ENCODE measurements around the gene ARF4. TPM values are rescaled to one million over a fixed set of nuclear protein-coding genes. Genes with fewer than 3 reads are reported as not detected.

Gene ARF4
- total RNA-seq, 5 donors from 2014 or later (not counting 1 experiment from before 2014, with no cell fraction given): 44.7 to 71.5 (median 47.3) TPM

DNA sequence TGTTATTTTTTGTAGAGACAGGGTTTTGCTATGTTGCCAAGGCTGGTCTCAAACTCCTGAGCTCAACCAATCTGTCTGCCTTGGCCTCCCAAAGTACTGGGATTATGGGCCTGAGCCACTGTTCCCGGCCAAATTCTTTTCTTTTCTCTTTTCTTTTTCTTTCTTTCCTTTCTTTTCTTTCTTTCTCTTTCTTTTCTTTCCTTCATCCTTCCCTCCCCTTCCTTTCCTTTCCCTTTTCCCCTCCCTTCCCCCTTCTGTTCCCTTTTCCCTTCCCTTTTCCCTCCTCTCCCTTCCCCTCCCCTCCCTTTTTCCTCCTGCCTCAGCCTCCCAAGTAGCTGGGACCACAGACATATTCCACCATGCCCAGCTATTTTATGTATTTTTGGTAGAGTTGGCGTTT, 3.1 kb upstream of the ARF4 start:
- Histone ChIP-seq H3K36me3 (ENCODE audit: control insufficient read depth in 2 of 2, extremely low read depth in 1 of 2, insufficient read depth in 1 of 2, low read length in 1 of 2) (peaks cover 3% of the 10 kb centered on the region in 2 donors), H3K4me1 (ENCODE audit: control insufficient read depth in 1 of 2, extremely low read depth in 1 of 2, insufficient read depth in 2 of 2, low read length in 2 of 2) (peaks cover 5 to 28% of the 10 kb centered on the region in 2 experiments), H3K9me3 (no peaks in the 10 kb centered on the region), H3K27ac (ENCODE audit: low read length) (peak overlapping the region; percentile 99), H3K4me3 (ENCODE audit: control insufficient read depth in 1 of 2, extremely low read depth in 1 of 2, low read length in 1 of 2) (no peak overlapping the region), H3K27me3 (replicated peaks in 1 of 2; ENCODE audit: control insufficient read depth in 2 of 2, extremely low read depth in 1 of 2, insufficient read depth in 2 of 2, low read length in 1 of 2) (no peaks in the 10 kb centered on the region)
- POLR2A ChIA-PET: interaction anchor here (0.6 to 1.5 kb wide), 4 partner anchors 45 to 930 kb away, joined by 3 to 19 read pairs (median 6); no protein-coding TSS in a partner anchor
- 86% methylated on average over 1 of the region's 2 CpGs for WGBS (ENCODE audit: insufficient coverage)
- H3K4me1 Mint-ChIP-seq: peaks cover 28 to 46% (median 34%) of the 10 kb centered on the region in 3 donors
- DNase-seq: no peak
- CTCF ChIA-PET: interaction anchor here in 1 of 2 donors (0.6 kb wide), 1 partner anchor 45 kb away, joined by 3 read pairs; no protein-coding TSS in a partner anchor
- no peak for ATAC-seq (replicated peaks in 1 of 4)
- H3K27ac Mint-ChIP-seq: peak overlapping the region; percentile 28 to 46
- no peak overlapping the region for H3K4me3 Mint-ChIP-seq
- no peaks in the 10 kb centered on the region for H3K9me3 Mint-ChIP-seq
- H3K36me3 Mint-ChIP-seq: peaks cover 14% of the 10 kb centered on the region
- no peaks in the 10 kb centered on the region for H3K27me3 Mint-ChIP-seq

DNA sequence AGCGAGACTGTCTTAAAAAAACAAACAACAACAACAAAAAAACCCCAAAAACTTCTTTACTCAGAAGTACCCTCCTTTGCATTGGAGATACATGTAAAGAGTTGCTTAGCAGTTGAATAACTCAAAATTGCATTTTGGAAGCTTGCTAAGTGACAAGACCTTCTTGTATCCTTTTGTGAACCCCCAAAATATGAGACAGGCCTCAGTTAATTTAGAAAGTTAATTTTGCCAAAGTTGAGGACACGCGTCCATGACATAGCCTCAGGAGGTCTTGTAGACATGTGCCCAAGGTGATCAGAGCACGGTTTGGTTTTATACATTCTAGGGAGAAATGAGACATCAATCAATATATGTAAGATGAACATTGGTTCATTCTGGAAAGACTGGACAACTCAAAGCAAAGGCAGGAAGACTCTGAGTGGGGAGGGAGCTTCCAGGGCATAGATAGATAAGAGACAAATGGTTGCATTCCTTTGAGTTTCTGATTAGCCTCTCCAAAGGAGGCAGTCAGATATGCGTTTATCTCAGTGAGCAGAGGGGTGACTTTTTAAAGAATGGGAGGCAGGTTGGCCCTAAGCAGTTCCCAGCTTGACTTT, 1.7 kb upstream of the ARF4 start:
- DNase-seq (peak in 1 of 35 experiments; percentile 16), ATAC-seq (replicated peaks in 1 of 4) (no peak)
- peaks cover 14% of the 10 kb centered on the region for H3K36me3 Mint-ChIP-seq
- Histone ChIP-seq H3K27me3 (replicated peaks in 1 of 2; ENCODE audit: control insufficient read depth in 2 of 2, extremely low read depth in 1 of 2, insufficient read depth in 2 of 2, low read length in 1 of 2) (no peaks in the 10 kb centered on the region), H3K4me1 (ENCODE audit: control insufficient read depth in 1 of 2, extremely low read depth in 1 of 2, insufficient read depth in 2 of 2, low read length in 2 of 2) (peaks cover 13 to 31% of the 10 kb centered on the region in 2 experiments), H3K27ac (ENCODE audit: low read length) (peak overlapping the region; percentile 99), H3K9me3 (no peaks in the 10 kb centered on the region), H3K36me3 (ENCODE audit: control insufficient read depth in 2 of 2, extremely low read depth in 1 of 2, insufficient read depth in 1 of 2, low read length in 1 of 2) (peaks cover 0 to 3% of the 10 kb centered on the region in 2 donors), H3K4me3 (ENCODE audit: control insufficient read depth in 1 of 2, extremely low read depth in 1 of 2, low read length in 1 of 2) (peak overlapping the region; percentile 68 to 70)
- no peaks in the 10 kb centered on the region for H3K9me3 Mint-ChIP-seq
- H3K27ac Mint-ChIP-seq: peak overlapping the region; percentile 98 to 99
- POLR2A ChIA-PET: interaction anchor here in 1 of 2 donors (0.6 to 1.5 kb wide), 5 partner anchors 13 to 110 kb away, joined by 3 to 9 read pairs (median 4); partner anchors contain the start of gene PDE12
- peaks cover 39 to 57% (median 47%) of the 10 kb centered on the region in 3 donors for H3K4me1 Mint-ChIP-seq
- peak overlapping the region; percentile 88 to 97 (median 90) for H3K4me3 Mint-ChIP-seq
- CTCF ChIA-PET: interaction anchor here in 1 of 2 donors (0.6 kb wide), 1 partner anchor 80 kb away, joined by 3 read pairs; no protein-coding TSS in a partner anchor
- H3K27me3 Mint-ChIP-seq: no peaks in the 10 kb centered on the region
- 62% methylated on average over 4 of the region's 5 CpGs for WGBS (ENCODE audit: insufficient coverage)

DNA sequence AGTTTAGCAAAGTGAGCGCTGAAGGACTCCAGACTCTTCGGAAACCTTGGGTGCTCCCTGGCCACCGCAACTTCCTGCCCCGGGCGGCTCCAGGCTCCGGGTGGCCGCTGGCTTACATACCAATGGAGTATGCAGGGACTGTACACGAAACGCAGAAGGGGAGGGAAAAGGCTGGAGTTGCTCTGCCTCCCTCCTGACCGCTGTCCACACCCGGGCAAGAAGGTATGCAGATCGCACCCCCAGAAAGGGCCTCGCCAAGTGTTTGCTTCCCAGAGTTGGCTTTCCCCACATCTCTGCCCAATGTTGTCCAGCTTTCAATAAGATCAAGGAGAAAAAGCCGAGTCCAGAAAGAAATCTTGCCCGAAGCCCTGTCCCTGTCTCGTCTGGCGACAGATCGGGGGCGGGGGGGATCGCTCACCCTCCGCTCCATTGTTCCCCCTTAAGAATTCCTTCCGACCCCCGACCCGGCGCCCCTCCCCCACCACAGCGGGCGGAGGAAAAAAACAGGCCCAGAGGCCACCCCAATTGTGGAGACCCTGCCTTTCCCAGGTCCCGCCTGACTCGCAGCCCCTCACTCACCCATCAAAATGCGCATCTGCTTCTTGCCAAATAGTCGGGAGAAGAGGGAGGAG, 533 bp downstream of the ARF4 start:
- H3K27ac Mint-ChIP-seq: peak overlapping the region; percentile 98 to 99
- Histone ChIP-seq H3K27me3 (replicated peaks in 1 of 2; ENCODE audit: control insufficient read depth in 2 of 2, extremely low read depth in 1 of 2, insufficient read depth in 2 of 2, low read length in 1 of 2) (no peaks in the 10 kb centered on the region), H3K9me3 (no peaks in the 10 kb centered on the region), H3K36me3 (ENCODE audit: control insufficient read depth in 2 of 2, extremely low read depth in 1 of 2, insufficient read depth in 1 of 2, low read length in 1 of 2) (no peaks in the 10 kb centered on the region), H3K4me3 (ENCODE audit: control insufficient read depth in 1 of 2, extremely low read depth in 1 of 2, low read length in 1 of 2) (peak overlapping the region; percentile 89 to 99), H3K4me1 (ENCODE audit: control insufficient read depth in 1 of 2, extremely low read depth in 1 of 2, insufficient read depth in 2 of 2, low read length in 2 of 2) (peaks cover 15 to 33% of the 10 kb centered on the region in 2 experiments), H3K27ac (ENCODE audit: low read length) (peak overlapping the region; percentile 93)
- POLR2A ChIA-PET: interaction anchor here (0.5 to 4.5 kb wide), 16 partner anchors 10 to 710 kb away, joined by 3 to 47 read pairs (median 4); partner anchors contain the start of genes SLMAP (in 2 of the 2), HTD2 (in 1 of the 2), PDE12 (in 1 of the 2) and RPP14 (in 1 of the 2)
- no peaks in the 10 kb centered on the region for H3K27me3 Mint-ChIP-seq
- H3K9me3 Mint-ChIP-seq: no peaks in the 10 kb centered on the region
- H3K36me3 Mint-ChIP-seq: peaks cover 14% of the 10 kb centered on the region
- under 1% methylated on average over 21 of the region's 31 CpGs for WGBS (ENCODE audit: insufficient coverage)
- CTCF ChIA-PET: interaction anchor here (0.5 to 2.0 kb wide), 7 partner anchors 18 to 670 kb away, joined by 3 to 7 read pairs (median 4); partner anchors contain the start of gene PDE12 (in 1 of the 2)
- DNase-seq (peak; percentile 8 to 72 (median 37)), ATAC-seq (replicated peaks in 1 of 4) (no peak)
- peaks cover 53 to 68% (median 64%) of the 10 kb centered on the region in 3 donors for H3K4me1 Mint-ChIP-seq
- H3K4me3 Mint-ChIP-seq: peak overlapping the region; percentile 88 to 97 (median 90)

DNA sequence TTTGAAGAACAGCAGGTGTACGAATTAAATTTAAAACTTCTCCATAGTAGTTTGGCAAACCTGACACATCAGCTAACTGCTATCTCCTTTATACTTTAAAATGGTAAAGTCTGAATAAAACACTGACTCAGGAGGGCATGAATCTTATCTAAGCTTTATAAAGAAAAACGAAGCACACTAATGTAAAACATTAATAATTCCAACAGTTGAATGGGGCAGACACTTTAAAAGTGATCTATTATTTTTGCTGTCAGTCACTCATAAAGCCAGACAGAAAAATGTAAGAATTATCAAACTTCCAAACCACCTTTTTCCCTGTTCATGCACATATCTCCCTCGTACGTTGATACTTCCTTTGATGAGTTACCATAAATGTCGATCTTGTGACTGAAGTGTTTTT, 2.6 kb downstream of the ARF4 start:
- no peaks in the 10 kb centered on the region for H3K9me3 Mint-ChIP-seq
- WGBS (ENCODE audit: insufficient coverage): no CpG with 5 or more reads among the region's 5 CpGs
- peaks cover 11% of the 10 kb centered on the region for H3K36me3 Mint-ChIP-seq
- no peaks in the 10 kb centered on the region for H3K27me3 Mint-ChIP-seq
- no peak for ATAC-seq (replicated peaks in 1 of 4)
- H3K27me3 ChIP-seq (replicated peaks in 1 of 2; ENCODE audit: control insufficient read depth in 2 of 2, extremely low read depth in 1 of 2, insufficient read depth in 2 of 2, low read length in 1 of 2): no peaks in the 10 kb centered on the region
- no peak for DNase-seq
- peaks cover 60 to 69% (median 68%) of the 10 kb centered on the region in 3 donors for H3K4me1 Mint-ChIP-seq
- H3K36me3 ChIP-seq (ENCODE audit: control insufficient read depth in 2 of 2, extremely low read depth in 1 of 2, insufficient read depth in 1 of 2, low read length in 1 of 2): no peaks in the 10 kb centered on the region
- H3K27ac Mint-ChIP-seq: peak overlapping the region; percentile 2 to 33
- no peak overlapping the region for H3K27ac ChIP-seq (ENCODE audit: low read length)
- H3K4me3 ChIP-seq (ENCODE audit: control insufficient read depth in 1 of 2, extremely low read depth in 1 of 2, low read length in 1 of 2): no peak overlapping the region
- peaks cover 15 to 33% of the 10 kb centered on the region in 2 experiments for H3K4me1 ChIP-seq (ENCODE audit: control insufficient read depth in 1 of 2, extremely low read depth in 1 of 2, insufficient read depth in 2 of 2, low read length in 2 of 2)
- H3K4me3 Mint-ChIP-seq: peak overlapping the region; percentile 88 to 97 (median 90)
- H3K9me3 ChIP-seq: no peaks in the 10 kb centered on the region
- ChIA-PET CTCF (no interaction called here), POLR2A (interaction anchor here (0.5 to 4.5 kb wide), 6 partner anchors 18 to 865 kb away, joined by 3 to 47 read pairs (median 5); partner anchors contain the start of genes PDE12 (in 1 of the 2) and SLMAP (in 1 of the 2))

DNA sequence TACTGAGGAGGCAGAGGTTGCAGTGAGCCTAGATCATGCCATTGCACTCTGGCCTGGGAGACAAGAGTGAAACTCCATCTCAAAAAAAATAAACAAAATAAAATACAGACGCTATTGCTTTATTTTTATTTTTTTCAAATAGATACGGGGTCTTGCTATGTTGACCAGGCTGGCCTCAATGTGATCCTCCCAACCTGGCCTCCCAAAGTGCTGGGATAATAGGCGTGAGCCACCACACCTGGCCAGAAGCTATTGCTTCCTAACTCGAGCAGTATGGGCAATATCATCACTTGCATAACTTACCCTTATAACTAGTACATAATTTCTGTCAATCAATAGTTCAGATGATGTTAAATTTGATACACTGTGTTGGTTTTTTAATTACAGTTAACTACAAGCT, 3.0 kb downstream of the ARF4 start:
- no peak for DNase-seq
- Histone ChIP-seq H3K27ac (ENCODE audit: low read length) (no peak overlapping the region), H3K27me3 (replicated peaks in 1 of 2; ENCODE audit: control insufficient read depth in 2 of 2, extremely low read depth in 1 of 2, insufficient read depth in 2 of 2, low read length in 1 of 2) (no peaks in the 10 kb centered on the region), H3K4me3 (ENCODE audit: control insufficient read depth in 1 of 2, extremely low read depth in 1 of 2, low read length in 1 of 2) (no peak overlapping the region), H3K4me1 (ENCODE audit: control insufficient read depth in 1 of 2, extremely low read depth in 1 of 2, insufficient read depth in 2 of 2, low read length in 2 of 2) (peaks cover 15 to 31% of the 10 kb centered on the region in 2 experiments), H3K36me3 (ENCODE audit: control insufficient read depth in 2 of 2, extremely low read depth in 1 of 2, insufficient read depth in 1 of 2, low read length in 1 of 2) (no peaks in the 10 kb centered on the region), H3K9me3 (no peaks in the 10 kb centered on the region)
- POLR2A ChIA-PET: interaction anchor here in 1 of 2 donors (0.6 to 4.5 kb wide), 5 partner anchors 17 to 865 kb away, joined by 3 to 47 read pairs (median 5); partner anchors contain the start of genes PDE12 and SLMAP
- no peaks in the 10 kb centered on the region for H3K27me3 Mint-ChIP-seq
- peaks cover 11% of the 10 kb centered on the region for H3K36me3 Mint-ChIP-seq
- H3K4me3 Mint-ChIP-seq: peak overlapping the region in 2 of 3 donors; percentile 90 to 97
- no peak for ATAC-seq (replicated peaks in 1 of 4)
- H3K9me3 Mint-ChIP-seq: no peaks in the 10 kb centered on the region
- peaks cover 56 to 65% (median 64%) of the 10 kb centered on the region in 3 donors for H3K4me1 Mint-ChIP-seq
- 91% methylated on average over 3 of the region's 4 CpGs for WGBS (ENCODE audit: insufficient coverage)
- CTCF ChIA-PET: no interaction called here
- H3K27ac Mint-ChIP-seq: peak overlapping the region in 1 of 2 donors; percentile 33

DNA sequence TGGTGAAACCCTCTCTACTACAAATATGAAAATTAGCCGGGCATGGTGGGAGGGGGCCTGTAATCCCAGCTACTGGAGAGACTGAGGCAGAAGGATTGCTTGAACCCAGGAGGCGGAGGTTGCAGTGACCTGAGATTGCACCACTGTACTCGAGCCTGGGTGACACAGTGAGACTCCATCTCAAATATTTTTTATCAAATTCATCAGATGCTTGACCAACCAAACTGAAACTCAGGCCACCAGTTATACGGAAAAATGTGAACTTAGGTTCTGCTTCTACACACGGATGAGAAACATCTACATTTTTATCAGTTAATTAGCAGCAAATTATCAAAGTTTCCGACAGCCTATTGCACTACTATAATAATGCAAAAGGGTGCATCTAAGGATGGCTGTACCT, 4.8 kb downstream of the ARF4 start:
- peaks cover 53 to 55% (median 54%) of the 10 kb centered on the region in 3 donors for H3K4me1 Mint-ChIP-seq
- peaks cover 12 to 16% of the 10 kb centered on the region in 2 experiments for H3K4me1 ChIP-seq (ENCODE audit: control insufficient read depth in 1 of 2, extremely low read depth in 1 of 2, insufficient read depth in 2 of 2, low read length in 2 of 2)
- no peak for DNase-seq
- no peak overlapping the region for H3K27ac Mint-ChIP-seq
- ChIA-PET POLR2A (interaction anchor here in 1 of 2 donors (0.6 kb wide), 1 partner anchor 36 kb away, joined by 3 read pairs; the partner anchor contains the start of gene PDE12), CTCF (interaction anchor here in 1 of 2 donors (0.9 kb wide), 1 partner anchor 23 kb away, joined by 5 read pairs; no protein-coding TSS in a partner anchor)
- no peaks in the 10 kb centered on the region for H3K9me3 ChIP-seq
- no peaks in the 10 kb centered on the region for H3K27me3 ChIP-seq (replicated peaks in 1 of 2; ENCODE audit: control insufficient read depth in 2 of 2, extremely low read depth in 1 of 2, insufficient read depth in 2 of 2, low read length in 1 of 2)
- WGBS (ENCODE audit: insufficient coverage): 91% methylated on average over 4 of the region's 6 CpGs
- H3K36me3 ChIP-seq (ENCODE audit: control insufficient read depth in 2 of 2, extremely low read depth in 1 of 2, insufficient read depth in 1 of 2, low read length in 1 of 2): no peaks in the 10 kb centered on the region
- no peaks in the 10 kb centered on the region for H3K9me3 Mint-ChIP-seq
- ATAC-seq (replicated peaks in 1 of 4): no peak
- H3K4me3 Mint-ChIP-seq: no peak overlapping the region
- H3K27me3 Mint-ChIP-seq: no peaks in the 10 kb centered on the region
- peaks cover 11% of the 10 kb centered on the region for H3K36me3 Mint-ChIP-seq
- no peak overlapping the region for H3K27ac ChIP-seq (ENCODE audit: low read length)
- H3K4me3 ChIP-seq (ENCODE audit: control insufficient read depth in 1 of 2, extremely low read depth in 1 of 2, low read length in 1 of 2): no peak overlapping the region
